Stimulated activated naive CD8-positive, alpha-beta T cell treated with anti-CD3 and anti-CD28 coated beads, Interleukin-15, Interleukin-2, amounts not matched to agents 100 U/mL and 50 U/mL, for 24 hours (primary cell): ENCODE results near the gene ITGB5.

Experiments
- ATAC-seq: fragments of 150-1000 bp; cut with Tn5 transposase; one replicate; pipeline ENCODE4 v1.10.0; 2021
- DNase-seq: peaks from one replicate; pipeline ENCODE4 v3.0.0; 2021

ITGB5 gene

GRCh38 chr3:124862006-124862405 is 25.2 kb downstream of the ITGB5 start:
- ATAC-seq (no peak), DNase-seq (no peak)

GRCh38 chr3:124861041-124861440 is 26.1 kb downstream of the ITGB5 start:
- ATAC-seq (no peak), DNase-seq (no peak)

- no peak for ATAC-seq
- no peak for DNase-seq
Measured at GRCh38 chr3:124860599-124860998, 26.6 kb downstream of the ITGB5 start.

GRCh38 chr3:124859025-124859424 is 28.1 kb downstream of the ITGB5 start:
- no peak for DNase-seq
- ATAC-seq: no peak

GRCh38 chr3:124858275-124858674 is 28.9 kb downstream of the ITGB5 start:
- DNase-seq (no peak), ATAC-seq (no peak)

- ATAC-seq: no peak
- no peak for DNase-seq
Measured at GRCh38 chr3:124856677-124857076, 30.5 kb downstream of the ITGB5 start.

GRCh38 chr3:124854009-124854408 is 33.2 kb downstream of the ITGB5 start:
- ATAC-seq: no peak
- no peak for DNase-seq

GRCh38 chr3:124853446-124853845 is 33.7 kb downstream of the ITGB5 start:
- DNase-seq: no peak
- ATAC-seq: no peak

GRCh38 chr3:124851905-124852304 is 35.3 kb downstream of the ITGB5 start:
- ATAC-seq: no peak

GRCh38 chr3:124851136-124851535 is 36.0 kb downstream of the ITGB5 start:
- ATAC-seq: no peak
- no peak for DNase-seq

More at GRCh38 chr3:124851905-124852304, 35.3 kb downstream of the ITGB5 start:
- no peak for DNase-seq

- ATAC-seq (no peak), DNase-seq (no peak)
Measured at GRCh38 chr3:124850633-124851032, 36.5 kb downstream of the ITGB5 start.

- ATAC-seq: no peak
- no peak for DNase-seq
Measured at GRCh38 chr3:124850212-124850611, 37.0 kb downstream of the ITGB5 start.

- no peak for DNase-seq
- no peak for ATAC-seq
Measured at GRCh38 chr3:124848300-124848699, 38.9 kb downstream of the ITGB5 start.

GRCh38 chr3:124847863-124848262 is 39.3 kb downstream of the ITGB5 start:
- ATAC-seq (no peak), DNase-seq (no peak)

GRCh38 chr3:124847051-124847450 is 40.1 kb downstream of the ITGB5 start:
- no peak for ATAC-seq

GRCh38 chr3:124846189-124846588 is 41.0 kb downstream of the ITGB5 start:
- DNase-seq (no peak), ATAC-seq (no peak)

More at GRCh38 chr3:124847051-124847450, 40.1 kb downstream of the ITGB5 start:
- no peak for DNase-seq

GRCh38 chr3:124845406-124845805 is 41.8 kb downstream of the ITGB5 start:
- DNase-seq: no peak
- ATAC-seq: no peak

- DNase-seq (no peak), ATAC-seq (no peak)
Measured at GRCh38 chr3:124843506-124844177, 43.5 kb downstream of the ITGB5 start.

- no peak for DNase-seq
- no peak for ATAC-seq
Measured at GRCh38 chr3:124843047-124843446, 44.1 kb downstream of the ITGB5 start.

- DNase-seq (no peak), ATAC-seq (no peak)
Measured at GRCh38 chr3:124841517-124841916, 45.6 kb downstream of the ITGB5 start.

GRCh38 chr3:124840331-124840730 is 46.8 kb downstream of the ITGB5 start:
- DNase-seq: no peak
- no peak for ATAC-seq

GRCh38 chr3:124839896-124840295 is 47.3 kb downstream of the ITGB5 start:
- DNase-seq (no peak), ATAC-seq (no peak)

GRCh38 chr3:124838963-124839362 is 48.2 kb downstream of the ITGB5 start:
- no peak for ATAC-seq
- DNase-seq: no peak

GRCh38 chr3:124837730-124838186 is 49.4 kb downstream of the ITGB5 start:
- DNase-seq (no peak), ATAC-seq (no peak)
